Endodermal cell (in vitro differentiated cells): Measurements from ENCODE around the gene SLC26A2. TPM values are rescaled to one million over a fixed set of nuclear protein-coding genes. Genes with fewer than 3 reads are reported as not detected.

Source experiments
- DNase-seq: peaks from one replicate; pipeline ENCODE4 v3.0.0-alpha.2; 2017
- H3K27ac ChIP-seq: 2 replicates; pipeline ENCODE4 v1.5.1; 2013; ENCODE audit warnings: mild to moderate bottlenecking, low read depth, low read length, moderate library complexity
- H3K27me3 ChIP-seq: 2 replicates; pipeline ENCODE4 v1.6.1; 2013; ENCODE audit warnings: mild to moderate bottlenecking, low read length, moderate library complexity; ENCODE audit not compliant: insufficient read depth, control insufficient read depth, poor library complexity, severe bottlenecking
- H3K36me3 ChIP-seq: 2 replicates; pipeline ENCODE4 v1.7.0; 2013; ENCODE audit warnings: mild to moderate bottlenecking, low read length, moderate library complexity; ENCODE audit not compliant: control insufficient read depth, insufficient read depth
- H3K4me1 ChIP-seq: one replicate; pipeline ENCODE4 v1.7.0; 2013; ENCODE audit warnings: low read length; ENCODE audit not compliant: control insufficient read depth, insufficient read depth
- H3K4me3 ChIP-seq: 2 replicates; pipeline ENCODE4 v1.5.1; 2013; ENCODE audit warnings: mild to moderate bottlenecking, low read length, moderate library complexity
- H3K9ac ChIP-seq: 2 replicates; pipeline ENCODE4 v1.6.1; 2013; ENCODE audit warnings: mild to moderate bottlenecking, low read length, moderate library complexity; ENCODE audit not compliant: poor library complexity, severe bottlenecking; ENCODE audit errors: extremely low read depth
- H3K9me3 ChIP-seq: 2 replicates; pipeline ENCODE4 v1.6.1; 2013; ENCODE audit warnings: mild to moderate bottlenecking, low read length, moderate library complexity; ENCODE audit not compliant: control insufficient read depth
- H3K27ac Mint-ChIP-seq: 2 replicates; pipeline ENCODE4 v1.8.0; 2020; ENCODE audit warnings: mixed read lengths
- H3K27me3 Mint-ChIP-seq: 2 replicates; pipeline ENCODE4 v1.8.0; 2021; ENCODE audit warnings: mild to moderate bottlenecking, mixed read lengths; ENCODE audit not compliant: insufficient read depth
- H3K36me3 Mint-ChIP-seq: 2 replicates; pipeline ENCODE4 v1.8.0; 2020; ENCODE audit warnings: low read depth, mixed read lengths
- H3K4me1 Mint-ChIP-seq: 2 replicates; pipeline ENCODE4 v1.8.0; 2020; ENCODE audit warnings: mixed read lengths
- H3K4me3 Mint-ChIP-seq: 2 replicates; pipeline ENCODE4 v1.8.0; 2020; ENCODE audit warnings: mild to moderate bottlenecking, moderate library complexity, mixed read lengths
- H3K9me3 Mint-ChIP-seq: 2 replicates; pipeline ENCODE4 v1.8.0; 2020; ENCODE audit warnings: mild to moderate bottlenecking, mixed read lengths
- WGBS, 2 experiments: methylation state at CpG; one replicate each; pipeline versions ENCODE4 v1.1.5 to v1.1.7; 2013; ENCODE audit warnings: missing lambda C conversion rate in 2 of 2, mixed read lengths in 1 of 2; ENCODE audit not compliant: insufficient coverage in 1 of 2, insufficient read length in 1 of 2; 5-methylcytosine and 5-hydroxymethylcytosine counted together
- total RNA-seq, 2 donors: library from RNA; stranded (reverse); fragmentation: NEBNext Ultra II Directional in 1 of 2; extraction: Animal tissue kit (Norgen Biotek cat#: 25700) in 1 of 2; gene quantifications; 2 replicates in 1 of 2; 3 replicates in 1 of 2; pipeline ENCODE4 v1.2.1, GENCODE V29; 2021
- TF ChIP-seq, protein P1 (sequence below): fragments of 200-600 bp; sonication (generic); conservative IDR thresholded peaks from 2 replicates; pipeline ENCODE4 v1.5.0; 2021; ENCODE audit warnings: antibody characterized with exemption, mild to moderate bottlenecking

The SLC26A2 gene
- total RNA-seq, 2 donors from 2014 or later: 22.3 to 23.9 TPM

GRCh38 chr5:149917073-149917676, 43.4 kb upstream of the SLC26A2 start:
- Histone ChIP-seq H3K9ac (no peak overlapping the region), H3K36me3 (no peaks in the 10 kb centered on the region), H3K4me3 (no peak overlapping the region), H3K9me3 (no peaks in the 10 kb centered on the region), H3K4me1 (peaks cover 17% of the 10 kb centered on the region), H3K27me3 (no peaks in the 10 kb centered on the region), H3K27ac (no peak overlapping the region)
- H3K9me3 Mint-ChIP-seq: no peaks in the 10 kb centered on the region
- DNase-seq: no peak
- WGBS, 2 experiments: 90 to 97% methylated on average over 5 of the region's 6 CpGs
- H3K27me3 Mint-ChIP-seq: no peaks in the 10 kb centered on the region
- H3K4me1 Mint-ChIP-seq: peaks cover 33% of the 10 kb centered on the region
- H3K4me3 Mint-ChIP-seq: no peak overlapping the region
- TF ChIP-seq, protein P1, sequence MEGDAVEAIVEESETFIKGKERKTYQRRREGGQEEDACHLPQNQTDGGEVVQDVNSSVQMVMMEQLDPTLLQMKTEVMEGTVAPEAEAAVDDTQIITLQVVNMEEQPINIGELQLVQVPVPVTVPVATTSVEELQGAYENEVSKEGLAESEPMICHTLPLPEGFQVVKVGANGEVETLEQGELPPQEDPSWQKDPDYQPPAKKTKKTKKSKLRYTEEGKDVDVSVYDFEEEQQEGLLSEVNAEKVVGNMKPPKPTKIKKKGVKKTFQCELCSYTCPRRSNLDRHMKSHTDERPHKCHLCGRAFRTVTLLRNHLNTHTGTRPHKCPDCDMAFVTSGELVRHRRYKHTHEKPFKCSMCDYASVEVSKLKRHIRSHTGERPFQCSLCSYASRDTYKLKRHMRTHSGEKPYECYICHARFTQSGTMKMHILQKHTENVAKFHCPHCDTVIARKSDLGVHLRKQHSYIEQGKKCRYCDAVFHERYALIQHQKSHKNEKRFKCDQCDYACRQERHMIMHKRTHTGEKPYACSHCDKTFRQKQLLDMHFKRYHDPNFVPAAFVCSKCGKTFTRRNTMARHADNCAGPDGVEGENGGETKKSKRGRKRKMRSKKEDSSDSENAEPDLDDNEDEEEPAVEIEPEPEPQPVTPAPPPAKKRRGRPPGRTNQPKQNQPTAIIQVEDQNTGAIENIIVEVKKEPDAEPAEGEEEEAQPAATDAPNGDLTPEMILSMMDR: no peak
- H3K36me3 Mint-ChIP-seq: no peaks in the 10 kb centered on the region
- no peak overlapping the region for H3K27ac Mint-ChIP-seq

DNA sequence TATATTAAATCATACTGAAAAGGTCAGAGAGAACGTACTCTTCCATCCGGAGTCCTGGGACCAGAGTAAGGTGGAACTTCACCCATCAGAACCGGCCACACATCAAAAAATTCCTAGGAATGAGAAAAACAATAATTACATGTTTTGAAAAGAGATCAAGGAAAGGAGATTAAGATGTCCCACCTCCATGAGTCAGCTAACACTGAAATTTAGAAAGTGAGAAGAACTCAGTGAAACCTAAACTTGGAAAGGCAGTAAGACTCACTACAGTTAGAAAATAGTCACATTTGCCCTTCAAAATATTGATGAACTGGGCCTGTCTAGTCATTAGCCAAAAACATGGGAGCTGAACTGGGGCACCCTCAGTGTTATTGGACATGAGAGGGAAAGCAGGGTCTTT, 39.0 kb upstream of the SLC26A2 start:
- no peaks in the 10 kb centered on the region for H3K9me3 ChIP-seq
- H3K27ac ChIP-seq: no peak overlapping the region
- WGBS, 2 experiments: 95% methylated on average over 3 of the region's 3 CpGs; no CpG with 5 or more reads in 1 of the 2 experiments
- H3K4me3 Mint-ChIP-seq: no peak overlapping the region
- H3K36me3 ChIP-seq: no peaks in the 10 kb centered on the region
- H3K9ac ChIP-seq: no peak overlapping the region
- H3K9me3 Mint-ChIP-seq: no peaks in the 10 kb centered on the region
- H3K4me1 ChIP-seq: peaks cover 3% of the 10 kb centered on the region
- peaks cover 9% of the 10 kb centered on the region for H3K4me1 Mint-ChIP-seq
- H3K27me3 ChIP-seq: no peaks in the 10 kb centered on the region
- no peak overlapping the region for H3K4me3 ChIP-seq
- H3K36me3 Mint-ChIP-seq: no peaks in the 10 kb centered on the region
- H3K27me3 Mint-ChIP-seq: no peaks in the 10 kb centered on the region
- DNase-seq: no peak
- no peak overlapping the region for H3K27ac Mint-ChIP-seq
- TF ChIP-seq, protein P1: no peak

- H3K36me3 ChIP-seq: no peaks in the 10 kb centered on the region
- TF ChIP-seq, protein P1: no peak
- no peaks in the 10 kb centered on the region for H3K27me3 ChIP-seq
- H3K4me3 ChIP-seq: no peak overlapping the region
- H3K4me3 Mint-ChIP-seq: no peak overlapping the region
- no peaks in the 10 kb centered on the region for H3K9me3 Mint-ChIP-seq
- no peaks in the 10 kb centered on the region for H3K27me3 Mint-ChIP-seq
- H3K27ac Mint-ChIP-seq: no peak overlapping the region
- H3K27ac ChIP-seq: no peak overlapping the region
- no peak overlapping the region for H3K9ac ChIP-seq
- peaks cover 3% of the 10 kb centered on the region for H3K4me1 ChIP-seq
- DNase-seq: no peak
- H3K9me3 ChIP-seq: no peaks in the 10 kb centered on the region
- H3K4me1 Mint-ChIP-seq: peaks cover 6% of the 10 kb centered on the region
- WGBS, 2 experiments: 93 to 97% methylated on average over 4 to 6 of the region's 6 CpGs
- no peaks in the 10 kb centered on the region for H3K36me3 Mint-ChIP-seq
Measured at GRCh38 chr5:149922950-149923349, 37.6 kb upstream of the SLC26A2 start.
